Activated T-cell treated with anti-CD3 and anti-CD28 coated beads for 48 hours (primary cell): ENCODE measurements around the gene BSN.
"Not testable (repeated sequence)": the region's sequence is repeated elsewhere in the genome, so short reads cannot be mapped to it uniquely, and the experiment has no call there.

Experiments used
- DNase-seq: peaks from one replicate; pipeline ENCODE4 v3.0.0-alpha.2; 2020; ENCODE audit warnings: low read depth

The BSN gene

GRCh38 chr3:49534581-49535441, 19.5 kb upstream of the BSN start:
- no peak for DNase-seq

- no peak for DNase-seq
Observed at GRCh38 chr3:49535971-49536874, 18.1 kb upstream of the BSN start.

- DNase-seq: no peak
Observed at GRCh38 chr3:49536875-49537533, 17.3 kb upstream of the BSN start.

GRCh38 chr3:49539659-49540560, 14.4 kb upstream of the BSN start:
- DNase-seq: peak; percentile 89

GRCh38 chr3:49552087-49552486, 2.2 kb upstream of the BSN start:
- DNase-seq: no peak

- no peak for DNase-seq
Observed at GRCh38 chr3:49553324-49553691, 969 bp upstream of the BSN start.

- DNase-seq: no peak
Observed at GRCh38 chr3:49554633-49555265, 472 bp downstream of the BSN start.

GRCh38 chr3:49556500-49557275, 2.4 kb downstream of the BSN start:
- no peak for DNase-seq

GRCh38 chr3:49563040-49563578, 8.8 kb downstream of the BSN start:
- DNase-seq: no peak

- DNase-seq: no peak
Observed at GRCh38 chr3:49563766-49564165, 9.5 kb downstream of the BSN start.

GRCh38 chr3:49566312-49566711, 12.0 kb downstream of the BSN start:
- no peak for DNase-seq

GRCh38 chr3:49567406-49567805, 13.1 kb downstream of the BSN start:
- no peak for DNase-seq

GRCh38 chr3:49568965-49569364, 14.7 kb downstream of the BSN start:
- no peak for DNase-seq

GRCh38 chr3:49570028-49570654, 15.9 kb downstream of the BSN start:
- DNase-seq: no peak

- no peak for DNase-seq
Observed at GRCh38 chr3:49582177-49582576, 27.9 kb downstream of the BSN start.

- not testable (repeated sequence) for DNase-seq
Observed at GRCh38 chr3:49585261-49585755, 31.0 kb downstream of the BSN start.

- DNase-seq: no peak
Observed at GRCh38 chr3:49591615-49592014, 37.3 kb downstream of the BSN start.

- no peak for DNase-seq
Observed at GRCh38 chr3:49593041-49593440, 38.8 kb downstream of the BSN start.

- no peak for DNase-seq
Observed at GRCh38 chr3:49600781-49601180, 46.5 kb downstream of the BSN start.
